Stimulated activated CD4-positive, alpha-beta T cell treated with anti-CD3 and anti-CD28 coated beads, Interleukin-12 subunit alpha, Interleukin-12 subunit beta, amount 100 ng/mL, for 4 hours (primary cell): ENCODE measurements around the gene UCP1.
A peak's percentile ranks its signal among the peaks of the same experiment; 100 is the strongest.
"Not testable (repeated sequence)": the region's sequence is repeated elsewhere in the genome, so short reads cannot be mapped to it uniquely, and the experiment has no call there.

Experiments
- DNase-seq: peaks from one replicate; pipeline ENCODE4 v3.0.0-alpha.2; 2020

The UCP1 gene

GRCh38 chr4:140529434-140529833, 39.3 kb downstream of the UCP1 start:
- DNase-seq, result no peak

- DNase-seq, result peak; percentile 98
Observed at GRCh38 chr4:140523857-140524742, 44.7 kb downstream of the UCP1 start, which contains the start of gene ELMOD2. Gene ELMOD2 (plus strand): TSS chr4:140524168. CDS start chr4:140525429, 1,261 bp downstream.

GRCh38 chr4:140523370-140523856, 45.3 kb downstream of the UCP1 start:
- no peak for DNase-seq

- DNase-seq, result no peak
Observed at GRCh38 chr4:140515423-140515822, 53.3 kb downstream of the UCP1 start.

GRCh38 chr4:140513765-140514164, 55.0 kb downstream of the UCP1 start:
- not testable (repeated sequence) for DNase-seq
